Stimulated activated CD8-positive, alpha-beta memory T cell treated with anti-CD3 and anti-CD28 coated beads, Interleukin-7, amount 100 ng/mL, for 4 hours (primary cell): Measurements from ENCODE around the gene SLC37A3.
"Not testable (repeated sequence)": the region's sequence is repeated elsewhere in the genome, so short reads cannot be mapped to it uniquely, and the experiment has no call there.

ENCODE experiments used
- DNase-seq, 2 donors: peaks; one replicate each; pipeline ENCODE4 v3.0.0-alpha.2; 2020; ENCODE audit warnings: low read depth in 2 of 2

Gene SLC37A3

GRCh38 chr7:140312141-140312846 lies 86.0 kb downstream of the SLC37A3 start:
- no peak for DNase-seq

- DNase-seq, result not testable (repeated sequence)
Measured at GRCh38 chr7:140311128-140311527, 87.2 kb downstream of the SLC37A3 start.

DNA sequence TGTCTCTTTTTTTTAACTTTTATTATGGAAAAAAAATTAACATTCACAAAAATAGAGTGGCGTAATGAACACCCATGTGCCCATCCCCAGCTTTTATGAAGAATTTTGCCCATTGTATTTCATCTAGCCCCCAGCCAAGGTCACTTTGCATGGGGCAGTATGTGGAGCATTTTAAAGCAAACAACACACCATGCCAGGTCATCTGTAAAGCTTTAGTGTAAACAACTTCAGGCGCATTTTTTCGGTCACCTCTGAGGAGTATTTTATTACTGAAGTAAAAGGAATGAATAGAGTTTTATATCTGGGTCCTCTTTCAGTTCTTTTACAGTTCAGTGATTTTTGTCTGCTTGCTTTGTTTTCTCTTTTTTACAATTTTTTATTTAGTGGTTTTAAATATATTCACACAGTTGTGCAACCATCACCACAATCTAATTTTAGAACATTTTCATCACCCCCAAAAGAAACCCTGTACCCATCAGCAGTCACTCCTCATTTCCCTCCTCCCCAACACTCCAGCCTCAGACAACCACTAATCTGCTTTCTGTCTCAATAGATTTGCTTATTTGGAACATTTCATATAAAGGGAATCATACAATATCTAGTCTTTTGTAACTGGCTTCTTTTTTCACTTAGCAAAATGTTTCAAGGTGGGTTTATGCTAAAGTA lies 87.9 kb downstream of the SLC37A3 start:
- DNase-seq, result no peak

DNA sequence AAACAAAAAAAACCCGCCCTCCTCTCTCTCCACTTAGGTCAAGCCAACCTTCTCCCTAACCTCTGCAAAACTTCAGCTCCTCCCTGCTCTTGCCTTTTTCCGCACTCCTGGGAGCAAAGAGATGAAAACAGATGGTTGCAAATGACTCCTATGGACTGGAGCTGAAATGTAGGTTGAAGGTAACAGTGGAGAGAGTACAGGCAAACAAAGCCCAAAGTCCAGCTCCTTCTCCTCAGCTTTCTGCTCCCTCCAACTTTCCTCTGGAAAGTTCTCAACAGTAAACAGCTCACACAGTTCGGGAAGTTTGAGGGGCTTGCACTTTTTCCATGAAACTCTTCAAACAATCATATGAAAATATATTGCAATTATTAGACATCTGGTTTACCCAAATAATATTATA lies 90.3 kb downstream of the SLC37A3 start:
- DNase-seq, result no peak

DNA sequence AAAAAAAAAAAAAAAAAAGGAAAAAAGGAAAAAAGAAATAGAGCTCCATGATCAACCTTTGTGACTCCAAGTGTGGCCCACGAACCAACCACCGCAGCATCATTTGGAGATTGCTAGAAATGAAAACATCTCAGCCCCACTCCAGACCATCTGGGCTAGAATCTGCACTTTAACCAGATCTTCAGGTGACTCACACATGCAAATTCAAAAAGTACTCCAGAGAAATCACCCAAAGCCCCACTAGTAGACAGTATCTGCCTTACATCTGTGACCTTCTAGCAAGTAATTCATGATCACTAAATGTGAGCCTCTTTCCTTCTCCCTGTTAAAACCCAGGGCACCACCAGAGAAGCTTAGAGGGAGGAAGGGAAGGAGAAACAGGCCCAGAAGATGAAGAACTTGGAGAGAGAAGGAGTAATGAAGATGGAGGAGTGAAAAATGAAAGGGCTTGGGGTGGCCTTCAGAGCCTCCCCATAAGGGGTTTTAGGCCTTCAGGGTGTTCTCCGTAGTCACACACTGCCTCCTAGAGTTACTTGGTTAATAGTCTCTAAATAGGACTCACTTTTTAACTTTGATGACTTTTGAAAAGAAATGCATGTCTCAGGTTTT lies 94.0 kb downstream of the SLC37A3 start:
- DNase-seq, result peak; percentile 2 to 27

GRCh38 chr7:140300243-140301136 lies 97.8 kb downstream of the SLC37A3 start:
- DNase-seq, result no peak

- DNase-seq, result no peak
Measured at GRCh38 chr7:140298213-140298612, 100.1 kb downstream of the SLC37A3 start.

GRCh38 chr7:140297192-140297591 lies 101.1 kb downstream of the SLC37A3 start:
- DNase-seq, result no peak

DNA sequence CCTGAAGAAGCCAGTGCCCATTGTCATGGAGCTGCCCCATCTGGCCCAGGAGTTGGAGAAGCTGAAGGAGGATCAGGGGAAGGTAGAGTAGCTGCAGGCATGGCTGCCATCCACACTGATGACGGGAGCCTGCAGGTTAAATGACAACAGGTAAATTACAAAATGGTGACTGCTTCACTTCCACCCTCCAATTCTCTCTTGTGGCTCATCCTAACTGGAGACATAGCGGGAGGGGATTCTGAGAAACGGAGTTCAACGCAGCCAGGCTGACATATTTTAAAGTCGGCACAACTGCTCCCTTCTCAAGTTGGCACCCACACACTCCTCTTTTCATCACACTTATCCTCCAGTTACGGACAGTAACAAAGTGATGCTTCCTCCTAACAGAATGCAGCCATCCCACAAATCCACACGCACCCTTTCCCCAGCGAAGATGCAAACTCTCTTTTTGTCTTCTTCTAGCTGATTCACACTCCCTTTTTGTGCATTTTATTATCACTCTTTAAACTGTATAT lies 103.0 kb downstream of the SLC37A3 start:
- no peak for DNase-seq

DNA sequence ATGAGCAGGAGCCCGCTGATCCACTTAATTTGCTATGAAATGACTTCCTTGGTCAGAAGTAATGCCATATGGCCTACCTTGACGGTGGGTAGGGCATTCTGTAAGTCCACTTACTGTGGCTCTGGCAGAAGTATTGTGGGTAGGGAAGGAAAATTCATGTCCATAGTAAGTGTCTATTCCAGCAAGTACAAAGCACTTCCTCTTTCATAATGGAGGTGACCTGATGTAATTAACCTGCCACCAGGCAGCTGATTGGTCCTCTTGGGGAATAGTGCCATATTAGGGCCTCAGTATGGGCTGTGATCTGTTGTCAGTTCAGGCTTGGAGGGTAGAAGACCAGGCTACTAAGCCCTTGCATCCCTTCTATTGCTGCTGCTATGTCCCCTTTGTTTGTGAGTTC lies 103.9 kb downstream of the SLC37A3 start:
- no peak for DNase-seq

DNA sequence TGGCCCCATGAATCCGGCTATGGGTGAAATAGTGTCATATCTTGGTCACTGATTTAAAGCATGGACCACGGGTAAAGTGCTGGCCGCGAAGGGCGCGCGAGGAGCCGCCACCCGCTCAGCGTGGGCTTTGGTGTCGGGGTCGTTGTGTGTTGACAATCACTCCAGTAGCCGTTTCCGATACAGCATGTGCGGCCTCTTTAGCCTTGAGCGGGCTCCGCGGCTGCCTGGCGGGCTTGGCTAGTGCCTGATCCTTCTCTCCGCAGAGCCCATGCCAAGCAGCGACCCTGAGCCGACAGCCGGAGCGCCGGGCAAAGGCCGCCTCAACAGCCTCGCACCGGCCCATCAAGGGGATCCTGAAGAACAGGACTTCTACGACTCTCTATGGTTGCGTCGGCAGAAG lies 105.9 kb downstream of the SLC37A3 start:
- DNase-seq, result no peak

GRCh38 chr7:140289804-140290203 lies 108.5 kb downstream of the SLC37A3 start:
- no peak for DNase-seq

DNA sequence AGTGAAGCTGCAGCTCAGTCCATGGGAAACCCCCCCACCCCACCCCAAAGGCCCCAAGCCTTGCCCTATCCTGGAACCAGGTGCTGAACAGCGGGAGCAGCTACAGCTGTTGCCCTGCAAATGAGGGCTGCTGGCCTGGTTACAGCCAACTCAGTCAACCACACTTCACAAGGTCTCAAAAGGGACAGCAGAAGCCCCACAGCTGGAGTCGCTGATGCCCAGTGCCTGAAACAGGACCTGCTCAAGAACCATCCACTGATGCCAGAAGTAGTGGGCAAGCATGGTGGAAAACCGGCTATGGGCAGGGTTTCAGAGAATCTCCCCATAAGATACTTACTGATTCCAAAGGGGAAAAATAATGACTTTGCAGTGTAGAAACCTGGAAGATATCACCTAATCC lies 110.3 kb downstream of the SLC37A3 start:
- no peak for DNase-seq

GRCh38 chr7:140285938-140286337 lies 112.4 kb downstream of the SLC37A3 start:
- DNase-seq, result no peak

GRCh38 chr7:140284062-140284461 lies 114.3 kb downstream of the SLC37A3 start:
- DNase-seq, result no peak
